ENCODE measurements around the gene KIF18A.

DNA sequence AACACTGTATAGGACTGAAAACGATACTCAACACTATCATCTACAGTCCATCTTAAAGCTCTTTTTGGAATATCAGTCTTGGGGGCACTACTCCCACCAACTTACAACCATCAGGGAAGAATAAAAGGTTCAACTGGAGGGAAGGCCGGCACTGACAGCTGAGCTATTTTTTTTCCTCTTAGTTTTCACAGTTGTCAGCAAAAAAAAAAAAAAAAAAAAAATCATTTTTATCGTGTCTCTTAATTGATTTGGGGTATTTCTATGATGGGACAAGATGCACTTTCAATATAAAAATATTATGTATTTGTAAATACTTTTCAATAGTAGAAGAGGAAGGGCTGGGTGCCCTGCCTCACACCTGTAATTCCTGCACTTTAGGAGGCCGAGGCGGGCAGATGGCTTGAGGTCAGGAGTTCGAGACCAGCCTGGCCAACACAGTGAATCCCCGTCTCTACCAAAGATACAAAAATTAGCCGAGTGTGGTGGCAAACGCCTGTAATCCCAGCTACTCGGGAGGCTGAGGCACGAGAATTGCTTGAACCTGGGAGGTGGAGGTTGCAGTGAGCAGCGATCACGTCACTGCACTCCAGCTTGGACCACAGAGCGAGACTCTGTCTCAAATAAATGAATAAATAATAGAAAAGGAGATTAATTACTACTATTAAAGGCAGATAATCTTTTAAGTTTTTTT is 1.5 kb downstream of the KIF18A start:
- TF ChIP-seq POLR2AphosphoS5 (IDR thresholded peaks at IDR 0.05; ENCODE audit: low read depth, low read length) (no peak), POLR2A (IDR thresholded peaks at IDR 0.05; ENCODE audit: low read depth, low read length) (no peak), TAF1 (IDR thresholded peaks at IDR 0.05; ENCODE audit: borderline replicate concordance, low read depth, low read length) (no peak)
